Prostate gland (tissue), 2 donors: ENCODE data around the gene RAPGEF3. TPM values are rescaled to one million over a fixed set of nuclear protein-coding genes. Genes with fewer than 3 reads are reported as not detected.

ENCODE experiments used
- DNase-seq: peaks from one replicate; pipeline ENCODE4 v3.0.0-alpha.2; 2019; ENCODE audit warnings: low spot score
- H3K27ac ChIP-seq, 2 donors: fragments of 200-600 bp; sonication (generic); 2 replicates each; pipeline ENCODE4 v1.5.1; 2017 to 2019
- H3K27me3 ChIP-seq: fragments of 200-600 bp; sonication (generic); replicated peaks from 2 replicates; pipeline ENCODE4 v1.5.1; 2019; ENCODE audit not compliant: insufficient read depth
- H3K36me3 ChIP-seq, 2 donors: fragments of 200-600 bp; sonication (generic); 1 replicate in 1 of 2; 2 replicates in 1 of 2; pipeline versions ENCODE4 v1.5.1 to v1.8.1; 2017 to 2019
- H3K4me1 ChIP-seq: fragments of 200-600 bp; sonication (generic); replicated peaks from 2 replicates; pipeline ENCODE4 v1.5.1; 2019
- H3K4me3 ChIP-seq, 2 donors: fragments of 200-600 bp; sonication (generic); 2 replicates each; pipeline ENCODE4 v1.5.1; 2017 to 2019
- H3K9me3 ChIP-seq: fragments of 200-600 bp; sonication (generic); 2 replicates; pipeline ENCODE4 v1.5.1; 2017
- POLR2A ChIP-seq: fragments of 450-650 bp; IDR thresholded peaks from one replicate; pipeline ENCODE4 v1.6.1; 2016; ENCODE audit warnings: antibody characterized with exemption, mild to moderate bottlenecking
- POLR2AphosphoS5 ChIP-seq: sonication (generic); formaldehyde crosslinking; IDR thresholded peaks from one replicate; pipeline ENCODE4 v1.6.1; 2017; ENCODE audit warnings: antibody characterized with exemption
- WGBS: methylation state at CpG from one replicate; pipeline ENCODE4 v1.1.5; 2018; 5-methylcytosine and 5-hydroxymethylcytosine counted together
- intact Hi-C: fragments of 100-400 bp; cut with DNase I; formaldehyde crosslinking; loops from one replicate; pipeline ENCODE4 v1.14.2; 2022
- total RNA-seq, 2 donors: library from RNA; depleted of rRNA; stranded (reverse); fragments of >200 nt; gene quantifications; one replicate each; pipeline ENCODE4 v1.1.0, GENCODE V29; 2016
- TF ChIP-seq, protein P1 (sequence below), 4 experiments: fragments of 200-600 bp in 2 of 4; fragments of 450-650 bp in 2 of 4; sonication (generic) in 2 of 4; IDR thresholded peaks; 1 replicate in 3 of 4; 2 replicates in 1 of 4; pipeline ENCODE4 v1.5.1; 2016 to 2019; ENCODE audit warnings: antibody characterized with exemption in 4 of 4, mild to moderate bottlenecking in 2 of 4, moderate library complexity in 2 of 4

The RAPGEF3 gene
- total RNA-seq, 2 donors from 2014 or later: 19.1 to 28.5 TPM

DNA sequence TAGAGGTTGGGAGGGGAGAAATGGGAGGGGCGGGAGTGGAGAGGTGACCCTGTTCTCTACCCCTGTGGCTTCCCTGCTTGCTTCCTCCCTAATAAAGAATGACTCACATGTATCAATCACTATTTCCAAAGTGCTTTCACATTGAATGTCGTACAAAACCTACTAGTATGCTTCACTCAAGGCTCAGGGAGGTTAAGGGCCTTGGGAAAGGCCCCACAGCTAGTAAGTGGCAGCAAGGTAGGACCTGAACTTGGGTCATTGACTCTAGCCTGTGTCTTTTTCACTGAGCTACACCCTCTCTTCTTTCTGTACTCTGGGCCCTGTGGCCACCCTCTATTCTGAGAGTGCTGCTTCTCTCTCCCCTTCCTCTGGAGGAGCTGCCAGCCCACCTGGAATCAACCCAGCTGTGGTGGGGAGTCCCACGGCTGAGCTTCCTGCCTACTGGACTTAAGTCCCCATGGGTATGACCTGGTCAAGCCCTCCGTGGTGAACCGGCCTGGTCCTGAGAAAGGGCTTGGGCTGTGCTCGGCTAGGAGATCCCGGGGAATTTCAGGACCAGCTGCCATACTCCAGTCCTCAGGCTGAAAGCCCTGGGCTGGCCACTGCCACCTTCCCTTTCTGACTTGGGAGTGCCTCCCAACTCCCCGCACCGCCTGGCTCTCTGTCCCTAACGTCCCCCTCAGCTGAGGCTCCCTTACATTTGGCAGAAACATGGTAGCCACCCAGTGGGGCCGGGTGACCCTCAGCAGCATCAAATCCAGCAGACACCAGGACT lies 27.4 kb upstream of the RAPGEF3 start:
- Histone ChIP-seq H3K4me3 (no peak overlapping the region), H3K4me1 (peaks cover 12% of the 10 kb centered on the region), H3K9me3 (no peaks in the 10 kb centered on the region), H3K27ac (no peak overlapping the region), H3K36me3 (peaks cover 28 to 47% of the 10 kb centered on the region in 2 donors), H3K27me3 (no peaks in the 10 kb centered on the region)
- intact Hi-C loops: no loop called here
- no peak for DNase-seq
- WGBS: 82% methylated on average over 11 of the region's 11 CpGs
- no peak for TF ChIP-seq POLR2A
- no peak for TF ChIP-seq POLR2AphosphoS5
- TF ChIP-seq, protein P1, sequence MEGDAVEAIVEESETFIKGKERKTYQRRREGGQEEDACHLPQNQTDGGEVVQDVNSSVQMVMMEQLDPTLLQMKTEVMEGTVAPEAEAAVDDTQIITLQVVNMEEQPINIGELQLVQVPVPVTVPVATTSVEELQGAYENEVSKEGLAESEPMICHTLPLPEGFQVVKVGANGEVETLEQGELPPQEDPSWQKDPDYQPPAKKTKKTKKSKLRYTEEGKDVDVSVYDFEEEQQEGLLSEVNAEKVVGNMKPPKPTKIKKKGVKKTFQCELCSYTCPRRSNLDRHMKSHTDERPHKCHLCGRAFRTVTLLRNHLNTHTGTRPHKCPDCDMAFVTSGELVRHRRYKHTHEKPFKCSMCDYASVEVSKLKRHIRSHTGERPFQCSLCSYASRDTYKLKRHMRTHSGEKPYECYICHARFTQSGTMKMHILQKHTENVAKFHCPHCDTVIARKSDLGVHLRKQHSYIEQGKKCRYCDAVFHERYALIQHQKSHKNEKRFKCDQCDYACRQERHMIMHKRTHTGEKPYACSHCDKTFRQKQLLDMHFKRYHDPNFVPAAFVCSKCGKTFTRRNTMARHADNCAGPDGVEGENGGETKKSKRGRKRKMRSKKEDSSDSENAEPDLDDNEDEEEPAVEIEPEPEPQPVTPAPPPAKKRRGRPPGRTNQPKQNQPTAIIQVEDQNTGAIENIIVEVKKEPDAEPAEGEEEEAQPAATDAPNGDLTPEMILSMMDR (IDR thresholded peaks at IDR 0.05): no peak

DNA sequence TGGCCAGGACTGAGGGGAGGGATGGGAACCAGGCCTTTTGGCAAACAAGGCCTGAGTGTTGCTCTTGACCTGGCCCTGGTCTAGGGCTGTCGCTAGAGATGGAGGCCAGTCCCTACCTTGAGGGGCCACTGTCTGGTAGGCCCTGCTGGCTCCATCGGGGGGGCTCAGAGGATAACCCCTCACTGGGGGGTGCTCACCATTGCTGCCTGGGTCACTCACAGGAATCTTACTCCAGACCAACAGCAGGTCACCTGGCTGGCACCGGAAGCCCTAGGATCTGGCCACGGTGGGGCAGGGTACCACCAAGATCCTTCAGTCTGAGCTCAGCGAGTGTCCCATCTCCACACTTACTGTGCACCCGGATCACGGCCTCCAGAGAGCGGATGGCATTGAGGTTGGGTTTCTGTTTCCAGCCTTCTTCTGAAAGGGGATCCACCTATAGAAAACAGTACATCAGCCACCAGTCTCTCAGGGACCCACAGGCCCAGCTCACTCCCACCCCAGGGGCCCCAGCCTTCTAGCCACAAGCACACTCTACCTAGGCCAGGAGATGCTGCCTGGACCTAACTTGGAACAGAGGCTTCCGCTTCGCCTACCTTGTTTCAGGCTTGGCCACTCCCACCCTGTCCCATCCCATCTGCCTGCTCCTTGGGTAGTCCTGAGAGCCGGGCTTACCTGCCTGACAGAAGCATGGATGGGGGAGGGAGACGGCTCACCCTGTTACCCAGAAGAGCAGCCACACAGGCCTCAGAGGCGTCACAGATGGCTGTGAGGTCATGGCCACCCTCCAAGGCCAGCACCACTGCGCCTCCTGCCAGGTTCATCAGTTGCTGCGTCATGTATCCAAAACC lies 26.6 kb upstream of the RAPGEF3 start:
- Histone ChIP-seq H3K36me3 (peaks cover 25 to 45% of the 10 kb centered on the region in 2 donors), H3K27ac (no peak overlapping the region), H3K4me3 (no peak overlapping the region), H3K27me3 (no peaks in the 10 kb centered on the region), H3K4me1 (peaks cover 12% of the 10 kb centered on the region), H3K9me3 (no peaks in the 10 kb centered on the region)
- intact Hi-C loops: no loop called here
- WGBS: 89% methylated on average over 14 of the region's 15 CpGs
- DNase-seq: no peak
- no peak for TF ChIP-seq POLR2AphosphoS5

- no peaks in the 10 kb centered on the region for H3K9me3 ChIP-seq
- no peak overlapping the region for H3K4me3 ChIP-seq
- peaks cover 20 to 34% of the 10 kb centered on the region in 2 donors for H3K36me3 ChIP-seq
- no peak for DNase-seq
- TF ChIP-seq POLR2AphosphoS5: no peak
- TF ChIP-seq, protein P1 (IDR thresholded peaks at IDR 0.05): no peak
- no peak for TF ChIP-seq POLR2A
- peaks cover 12% of the 10 kb centered on the region for H3K4me1 ChIP-seq
- no peak overlapping the region for H3K27ac ChIP-seq
- intact Hi-C loops: no loop called here
- no peaks in the 10 kb centered on the region for H3K27me3 ChIP-seq
- WGBS: 85% methylated on average over 17 of the region's 20 CpGs
Measured at GRCh38 chr12:47783821-47784819, 25.4 kb upstream of the RAPGEF3 start.

DNA sequence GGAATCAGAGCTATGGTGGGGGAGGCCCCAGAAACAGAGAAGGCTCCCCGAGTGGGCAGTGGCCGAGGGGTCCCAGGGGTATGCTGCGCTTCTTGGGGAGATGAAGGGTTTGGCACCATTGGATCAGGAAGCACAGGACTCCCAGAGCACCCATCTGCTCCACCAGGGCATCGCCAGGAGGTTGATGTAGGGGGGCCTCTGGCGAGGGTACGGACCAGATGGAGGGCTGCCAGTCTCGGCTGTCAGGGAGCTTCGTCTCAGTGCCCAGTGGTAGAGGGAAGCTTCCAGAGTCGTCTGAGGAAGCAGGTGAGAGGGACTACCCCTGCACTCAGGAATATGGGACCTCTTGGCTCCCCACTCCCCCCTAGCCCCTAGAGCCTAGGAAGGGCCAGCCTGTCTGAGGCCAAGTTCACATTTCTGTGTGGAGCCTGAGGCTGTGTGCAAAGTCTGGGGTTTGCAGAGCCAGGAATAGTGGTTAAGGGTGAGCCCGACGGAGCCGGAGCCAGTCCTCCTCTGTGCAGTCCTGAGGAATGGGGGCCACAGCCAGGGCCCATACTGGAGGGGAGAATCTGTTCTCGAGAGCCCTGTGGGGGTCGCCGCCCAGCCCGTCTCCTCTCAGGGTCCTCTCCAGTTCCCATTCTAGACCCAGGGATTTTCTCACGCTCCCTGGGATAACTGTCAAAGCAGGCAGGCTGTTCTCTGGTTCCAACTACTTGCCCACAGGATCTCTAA lies 24.5 kb upstream of the RAPGEF3 start:
- 58% methylated on average over 17 of the region's 17 CpGs for WGBS
- Histone ChIP-seq H3K4me3 (no peak overlapping the region), H3K4me1 (peaks cover 12% of the 10 kb centered on the region), H3K27ac (peak overlapping the region; percentile 59 to 74), H3K9me3 (no peaks in the 10 kb centered on the region), H3K27me3 (no peaks in the 10 kb centered on the region), H3K36me3 (peaks cover 20 to 27% of the 10 kb centered on the region in 2 donors)
- no peak for TF ChIP-seq POLR2A
- TF ChIP-seq, protein P1 (IDR thresholded peaks at IDR 0.05): no peak
- no peak for TF ChIP-seq POLR2AphosphoS5
- no peak for DNase-seq
- intact Hi-C loops: no loop called here
